RKO (cell line): ENCODE measurements around the gene PSMB3.
A peak's percentile ranks its signal among the peaks of the same experiment; 100 is the strongest.

ENCODE experiments used
- DNase-seq: peaks from one replicate; pipeline ENCODE4 v3.0.0-alpha.2; 2016; ENCODE audit warnings: low spot score

The PSMB3 gene

DNA sequence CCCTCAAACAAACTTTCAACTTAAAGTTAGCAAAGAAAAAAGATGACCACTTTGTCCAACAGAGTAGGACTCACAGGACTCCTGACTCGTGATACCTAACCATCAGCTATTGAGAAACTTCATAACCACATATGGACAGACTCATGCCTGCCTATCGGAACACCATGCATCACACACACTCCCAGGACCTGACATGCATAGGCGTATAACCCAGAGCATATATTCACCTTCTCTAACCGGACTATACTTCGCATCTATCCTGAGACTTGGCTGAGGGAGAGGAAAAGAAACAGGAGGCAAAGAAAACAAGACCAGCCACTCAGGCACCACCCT lies 44.6 kb downstream of the PSMB3 start:
- DNase-seq, result peak; percentile 46

DNA sequence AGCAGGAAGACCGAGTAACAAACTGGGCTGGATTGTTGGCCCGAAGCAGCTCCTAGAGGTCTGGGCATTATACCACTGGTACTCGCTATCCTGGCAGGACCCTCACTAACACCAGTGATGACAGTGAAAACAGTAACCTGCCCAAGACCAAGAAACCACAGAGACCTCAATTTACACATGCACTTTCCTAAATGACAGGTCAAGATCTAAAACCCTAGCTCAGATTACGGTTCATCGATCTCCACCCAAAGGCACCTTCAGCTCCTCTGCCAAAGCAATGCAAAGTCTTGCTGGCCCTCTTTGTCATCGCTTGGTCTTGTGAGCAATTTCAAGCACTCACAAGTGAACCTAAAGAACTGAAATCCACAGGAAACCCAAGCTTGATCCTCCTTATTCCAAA lies 45.3 kb downstream of the PSMB3 start:
- peak; percentile 22 for DNase-seq

DNA sequence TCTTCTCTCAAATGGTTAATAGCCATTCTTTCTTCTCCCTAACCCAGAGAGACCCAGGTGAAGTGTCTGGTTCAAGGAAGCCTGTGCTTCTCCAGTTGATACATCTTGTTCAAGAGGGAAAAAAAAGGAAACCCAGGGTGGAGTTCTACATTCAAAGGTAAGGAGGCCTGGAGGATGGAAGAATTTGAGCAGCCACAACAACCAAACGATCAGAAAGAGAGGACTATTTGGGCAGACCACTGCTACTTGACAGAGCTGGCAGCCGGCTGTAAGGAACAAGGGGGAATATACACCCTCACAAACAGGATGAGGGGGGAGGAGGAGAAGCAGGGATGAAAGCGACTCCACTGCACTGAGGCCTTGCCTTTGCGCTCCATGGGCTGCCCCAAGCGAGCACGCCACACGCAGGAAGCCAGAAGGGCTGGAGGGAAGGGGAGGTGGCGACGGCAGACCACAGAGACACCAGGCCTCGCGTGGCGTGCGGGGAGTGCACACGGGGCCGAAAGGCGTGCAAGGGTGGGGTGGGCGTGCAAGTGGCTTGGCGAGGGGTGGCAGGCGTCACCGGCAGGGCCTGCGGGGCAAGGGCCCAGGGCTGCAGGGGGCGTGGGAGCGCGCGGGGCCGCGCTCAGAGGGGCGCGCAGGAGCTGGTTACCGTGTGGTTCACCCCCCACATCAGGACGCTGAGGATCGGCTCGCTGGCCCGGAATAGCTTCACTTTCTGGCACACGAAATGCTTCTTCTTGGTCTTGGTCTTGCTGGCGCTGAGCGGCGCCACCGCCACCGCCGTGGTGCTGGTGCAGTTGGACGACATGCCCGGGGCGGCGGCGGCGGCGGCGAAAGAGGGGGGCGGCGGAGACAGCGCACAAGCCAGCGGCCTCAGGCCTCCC lies 46.3 kb downstream of the PSMB3 start:
- DNase-seq, result peak; percentile 56

DNA sequence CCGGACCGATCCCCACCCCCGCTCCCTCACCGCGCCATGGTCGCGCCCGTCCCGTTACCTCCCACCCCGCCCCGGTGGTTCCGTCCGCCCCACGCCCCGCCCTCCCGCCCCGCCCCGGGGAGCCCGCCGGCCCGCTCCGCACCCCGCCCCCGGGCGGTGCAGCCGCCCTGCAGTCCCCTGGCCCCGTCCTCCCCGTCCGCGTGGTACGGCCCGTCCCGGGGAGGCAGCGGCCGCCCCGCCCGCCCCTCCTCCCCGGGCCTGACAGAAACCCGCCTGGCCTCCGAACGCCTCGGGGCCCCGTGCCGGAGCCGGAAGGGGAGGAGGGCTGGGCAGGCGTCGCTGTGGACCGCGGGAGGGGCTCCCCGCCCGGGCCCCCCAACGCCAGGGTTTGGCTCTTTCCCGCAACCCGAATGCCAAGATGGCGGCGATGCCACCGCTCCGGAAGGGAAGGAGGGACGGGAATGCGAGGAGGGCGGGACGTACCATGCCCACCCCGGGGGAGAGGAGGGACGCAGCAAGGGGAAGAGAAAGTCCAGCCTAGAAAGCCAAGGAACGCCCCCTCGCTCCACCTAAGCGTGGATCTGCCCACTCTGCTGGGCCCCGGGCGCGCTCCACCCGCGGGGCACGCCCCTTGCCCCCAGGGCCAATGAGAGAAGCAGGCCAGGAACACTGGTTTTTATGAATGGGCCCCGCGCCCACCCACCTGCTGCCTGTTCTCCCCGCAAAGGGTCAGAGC lies 47.1 kb downstream of the PSMB3 start, which contains the start of gene PIP4K2B:
TSS of gene PIP4K2B (minus strand) at position 56 of the 736 bp plus-strand sequence. CDS start 132 bp downstream, outside the sequence.
- peak; percentile 96 for DNase-seq

DNA sequence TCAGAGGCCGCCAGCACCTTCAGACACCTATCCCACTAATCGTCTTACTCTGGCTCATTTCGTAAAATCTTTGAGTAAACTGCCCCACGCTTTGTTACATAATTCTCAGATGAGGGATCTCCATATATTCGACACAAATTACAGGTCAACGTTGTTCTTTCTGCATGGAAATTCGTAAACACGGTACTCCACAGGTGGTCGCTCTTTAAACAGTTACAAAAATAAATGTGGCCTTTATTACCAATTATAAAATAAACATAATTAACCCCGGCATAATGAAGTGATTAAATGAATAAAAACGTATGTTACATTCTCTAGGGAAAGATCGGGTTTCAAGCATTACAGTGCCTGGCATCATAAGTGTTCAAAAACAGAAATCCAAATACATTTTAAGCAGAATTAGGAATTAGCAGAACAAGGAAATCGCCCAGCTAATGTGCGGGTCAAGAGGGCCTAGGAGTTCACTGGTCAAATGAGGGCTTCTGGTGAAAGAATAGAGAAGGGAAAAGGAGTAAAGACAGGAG lies 47.8 kb downstream of the PSMB3 start:
- DNase-seq, result no peak

DNA sequence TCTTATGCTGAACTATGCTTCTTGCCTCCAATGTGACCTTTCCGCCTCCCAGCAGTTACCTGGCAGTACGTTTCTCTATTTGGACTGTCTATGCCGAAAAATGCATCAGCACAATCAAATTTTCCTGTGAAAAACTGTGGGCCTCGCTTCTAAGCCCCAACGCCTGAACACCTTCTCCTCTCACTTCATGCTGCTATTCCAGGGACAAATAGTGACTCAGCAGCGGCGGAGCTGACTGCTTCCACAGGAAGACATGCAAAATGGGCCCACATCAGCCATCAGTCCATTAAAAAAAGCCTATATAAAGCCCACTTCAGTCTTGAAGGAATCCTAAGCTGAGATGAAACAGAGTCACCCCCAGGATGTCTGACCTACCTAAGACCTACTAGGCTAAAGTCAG lies 57.3 kb downstream of the PSMB3 start:
- DNase-seq, result no peak
